CD4-positive, alpha-beta T cell treated with Interleukin-12 subunit alpha and Interleukin-12 subunit beta, for 1 hour (primary cell): ENCODE measurements around the gene TRIM27.
A peak's percentile ranks its signal among the peaks of the same experiment; 100 is the strongest.
"Not testable (repeated sequence)": the region's sequence is repeated elsewhere in the genome, so short reads cannot be mapped to it uniquely, and the experiment has no call there.

Experiments used
- DNase-seq: peaks from one replicate; pipeline ENCODE4 v3.0.0-alpha.2; 2020

Gene TRIM27, protein sequence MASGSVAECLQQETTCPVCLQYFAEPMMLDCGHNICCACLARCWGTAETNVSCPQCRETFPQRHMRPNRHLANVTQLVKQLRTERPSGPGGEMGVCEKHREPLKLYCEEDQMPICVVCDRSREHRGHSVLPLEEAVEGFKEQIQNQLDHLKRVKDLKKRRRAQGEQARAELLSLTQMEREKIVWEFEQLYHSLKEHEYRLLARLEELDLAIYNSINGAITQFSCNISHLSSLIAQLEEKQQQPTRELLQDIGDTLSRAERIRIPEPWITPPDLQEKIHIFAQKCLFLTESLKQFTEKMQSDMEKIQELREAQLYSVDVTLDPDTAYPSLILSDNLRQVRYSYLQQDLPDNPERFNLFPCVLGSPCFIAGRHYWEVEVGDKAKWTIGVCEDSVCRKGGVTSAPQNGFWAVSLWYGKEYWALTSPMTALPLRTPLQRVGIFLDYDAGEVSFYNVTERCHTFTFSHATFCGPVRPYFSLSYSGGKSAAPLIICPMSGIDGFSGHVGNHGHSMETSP

DNA sequence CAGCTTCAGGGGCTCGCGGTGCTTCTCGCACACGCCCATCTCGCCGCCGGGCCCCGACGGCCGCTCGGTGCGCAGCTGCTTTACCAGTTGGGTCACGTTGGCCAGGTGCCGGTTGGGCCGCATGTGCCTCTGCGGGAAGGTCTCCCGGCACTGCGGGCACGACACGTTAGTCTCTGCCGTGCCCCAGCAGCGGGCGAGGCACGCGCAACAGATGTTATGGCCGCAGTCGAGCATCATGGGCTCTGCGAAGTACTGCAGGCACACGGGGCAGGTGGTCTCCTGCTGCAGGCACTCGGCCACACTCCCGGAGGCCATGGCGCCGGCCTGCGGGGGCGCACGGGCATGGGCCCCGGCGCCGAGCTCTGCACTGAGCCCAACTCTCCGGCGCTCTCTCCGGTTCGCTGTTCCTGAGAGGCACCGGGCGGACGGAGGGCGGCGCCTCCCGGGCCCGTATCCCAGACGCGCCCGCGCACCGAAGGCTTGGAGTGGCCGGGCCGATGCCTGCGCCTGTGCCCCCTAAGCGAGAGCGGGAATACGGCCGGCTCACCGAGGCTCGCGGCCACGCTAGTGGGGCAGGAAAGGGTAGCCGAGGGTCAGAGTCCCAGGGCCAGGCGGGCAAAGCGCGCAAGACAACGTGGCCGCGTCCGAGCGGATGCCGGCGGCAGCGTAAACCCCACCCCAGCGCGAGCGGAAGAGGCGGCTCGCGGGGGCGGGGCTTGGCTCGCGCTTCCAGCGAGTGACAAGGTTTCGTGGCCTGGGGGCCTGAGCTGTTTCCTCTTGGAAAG is at the start of gene TRIM27:
Gene TRIM27, minus strand, starts transcription at position 668 of the 785 bp plus-strand sequence. Its CDS starts 353 bp downstream, at position 315.
- DNase-seq: peak; percentile 78

GRCh38 chr6:28970056-28970455 is 46.3 kb upstream of the TRIM27 start:
- DNase-seq: not testable (repeated sequence)

DNA sequence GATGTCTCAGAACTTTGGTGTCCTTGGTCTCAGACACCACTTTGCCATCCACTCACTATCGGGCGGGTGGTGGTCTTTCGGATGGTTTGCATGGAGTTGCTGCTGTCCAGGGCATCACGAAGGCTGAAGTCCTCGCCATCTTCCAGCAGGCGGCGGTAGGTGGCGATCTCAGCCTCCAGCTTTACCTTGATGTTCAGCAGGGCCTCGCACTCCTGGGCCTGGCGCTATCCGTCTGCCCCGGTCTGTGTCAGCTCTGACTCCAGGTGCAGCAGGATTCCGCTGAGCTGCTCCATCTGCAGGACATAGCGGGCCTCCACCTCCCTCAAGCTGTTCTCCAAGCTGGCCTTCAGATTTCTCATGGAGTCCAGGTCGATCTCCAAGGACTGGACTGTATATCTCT is 45.3 kb upstream of the TRIM27 start:
- DNase-seq: no peak

DNA sequence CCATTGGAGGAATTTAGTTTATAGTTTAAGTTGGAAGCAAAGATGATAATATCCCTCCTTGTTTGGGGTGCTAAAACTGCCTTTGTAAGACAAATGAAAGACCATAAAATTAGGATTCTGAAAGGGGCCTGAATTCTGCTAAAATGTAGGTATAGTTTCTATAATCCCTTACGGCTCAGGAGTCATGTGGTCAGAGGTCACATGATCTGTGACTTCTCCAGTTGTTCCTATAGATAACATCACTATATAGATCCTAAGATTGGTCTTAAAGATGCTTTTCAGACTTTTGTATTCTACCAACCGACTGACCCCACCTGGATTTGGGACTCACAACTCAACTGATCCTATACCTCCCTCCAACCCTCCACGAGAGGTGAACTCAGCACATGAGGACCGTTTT is 44.7 kb upstream of the TRIM27 start:
- no peak for DNase-seq

- no peak for DNase-seq
These were observed 41.9 kb upstream of the TRIM27 start for GRCh38 chr6:28965706-28966105.

- no peak for DNase-seq
These were observed 37.2 kb upstream of the TRIM27 start for GRCh38 chr6:28960846-28961500.

DNA sequence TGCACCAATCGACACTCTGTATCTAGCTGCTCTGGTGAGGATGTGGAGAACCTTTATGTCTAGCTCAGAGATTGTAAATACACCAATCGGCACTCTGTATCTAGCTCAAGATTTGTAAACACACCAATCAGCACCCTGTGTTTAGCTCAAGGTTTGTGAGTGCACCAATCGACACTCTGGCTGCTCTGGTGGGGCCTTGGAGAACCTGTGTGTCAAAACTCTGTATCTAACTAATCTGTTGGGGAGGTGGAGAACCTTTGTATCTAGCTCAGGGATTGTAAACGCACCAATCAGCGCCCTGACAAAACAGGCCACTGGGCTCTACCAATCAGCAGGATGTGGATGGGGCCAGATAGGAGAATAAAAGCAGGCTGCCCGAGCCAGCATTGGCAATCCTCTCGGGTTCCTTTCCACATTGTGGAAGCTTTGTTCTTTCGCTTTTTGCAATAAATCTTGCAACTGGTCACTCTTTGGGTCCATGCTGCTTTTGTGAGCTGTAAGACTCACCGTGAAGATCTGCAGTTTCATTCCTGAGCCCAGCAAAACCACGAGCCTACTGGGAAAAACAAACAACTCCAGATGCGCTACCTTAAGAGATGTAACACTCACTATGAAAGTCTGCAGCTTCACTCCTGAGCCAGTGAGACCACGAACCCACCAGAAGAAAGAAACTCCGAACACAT is 34.9 kb upstream of the TRIM27 start:
- not testable (repeated sequence) for DNase-seq

DNA sequence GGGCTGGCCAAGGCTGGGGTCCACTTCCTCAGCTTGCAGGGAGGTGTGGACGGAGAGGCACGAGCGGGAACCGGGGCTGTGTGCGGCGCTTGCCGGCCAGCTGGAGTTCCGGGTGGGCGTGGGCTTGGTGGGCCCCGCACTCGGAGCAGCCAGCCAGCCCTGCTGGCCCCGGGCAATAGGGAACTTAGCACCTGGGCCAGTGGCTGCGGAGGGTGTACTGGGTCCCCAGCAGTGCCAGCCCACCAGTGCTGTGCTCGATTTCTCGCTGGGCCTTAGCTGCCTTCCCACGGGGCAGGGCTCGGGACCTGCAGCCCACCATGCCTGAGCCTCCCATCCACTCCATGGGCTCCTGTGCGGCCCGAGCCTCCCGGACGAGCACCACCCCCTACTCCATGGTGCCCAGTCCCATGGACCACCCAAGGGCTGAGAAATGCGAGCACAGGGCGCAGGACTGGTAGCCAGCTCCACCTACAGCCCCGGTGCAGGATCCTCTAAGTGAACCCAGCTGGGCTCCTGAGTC is 34.1 kb upstream of the TRIM27 start:
- DNase-seq: not testable (repeated sequence)

DNA sequence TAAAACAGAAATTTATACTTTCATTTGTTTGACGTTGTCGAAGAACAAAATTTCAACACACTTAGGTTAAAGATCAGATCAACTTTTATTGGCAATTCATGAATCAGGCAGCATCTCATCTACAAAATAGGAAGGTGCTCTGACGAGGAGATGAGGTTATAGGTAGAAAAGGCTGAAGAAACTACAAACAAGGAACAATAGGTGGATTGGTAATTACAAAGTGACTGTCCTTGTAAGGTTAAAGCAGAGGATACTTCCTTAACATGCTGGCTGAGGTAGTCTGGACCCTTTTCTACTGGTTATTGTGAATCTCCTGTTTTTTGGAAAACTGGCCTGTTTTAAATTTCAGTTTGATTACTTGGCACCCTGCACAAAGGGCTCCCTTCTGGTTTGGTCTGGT is 32.5 kb upstream of the TRIM27 start:
- no peak for DNase-seq

DNA sequence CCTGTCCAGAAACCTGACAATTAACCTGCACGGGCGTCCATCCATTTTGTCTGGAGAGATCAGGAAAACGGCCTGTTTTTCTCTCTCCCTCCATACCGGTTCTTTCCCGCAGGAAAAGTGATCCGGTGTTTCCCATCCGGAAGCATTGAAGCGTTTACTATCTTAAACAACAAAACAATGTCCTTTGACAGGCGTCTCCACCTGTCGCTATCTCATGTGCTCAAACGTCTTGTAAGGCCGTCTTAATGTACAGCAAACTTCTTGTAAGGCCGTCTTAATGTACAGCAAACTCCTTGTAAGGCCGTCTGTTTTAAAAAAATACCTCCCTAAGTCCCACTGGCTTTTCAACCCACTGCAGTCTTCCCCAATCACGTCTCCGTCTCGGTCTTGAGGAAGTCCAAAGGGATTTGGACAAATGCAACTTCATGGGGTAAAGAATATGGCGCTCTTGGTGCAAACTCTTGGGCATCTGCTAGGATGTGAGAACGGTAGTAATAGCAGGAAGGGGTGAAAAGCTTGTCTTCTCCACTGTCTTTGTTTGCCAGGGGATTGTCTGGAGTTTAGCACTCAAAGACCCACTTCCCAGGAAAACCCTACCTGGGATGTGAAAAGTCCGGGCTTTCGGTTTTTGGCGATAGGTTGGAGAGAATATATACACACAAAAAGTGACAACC is 29.9 kb upstream of the TRIM27 start:
- DNase-seq: no peak

DNA sequence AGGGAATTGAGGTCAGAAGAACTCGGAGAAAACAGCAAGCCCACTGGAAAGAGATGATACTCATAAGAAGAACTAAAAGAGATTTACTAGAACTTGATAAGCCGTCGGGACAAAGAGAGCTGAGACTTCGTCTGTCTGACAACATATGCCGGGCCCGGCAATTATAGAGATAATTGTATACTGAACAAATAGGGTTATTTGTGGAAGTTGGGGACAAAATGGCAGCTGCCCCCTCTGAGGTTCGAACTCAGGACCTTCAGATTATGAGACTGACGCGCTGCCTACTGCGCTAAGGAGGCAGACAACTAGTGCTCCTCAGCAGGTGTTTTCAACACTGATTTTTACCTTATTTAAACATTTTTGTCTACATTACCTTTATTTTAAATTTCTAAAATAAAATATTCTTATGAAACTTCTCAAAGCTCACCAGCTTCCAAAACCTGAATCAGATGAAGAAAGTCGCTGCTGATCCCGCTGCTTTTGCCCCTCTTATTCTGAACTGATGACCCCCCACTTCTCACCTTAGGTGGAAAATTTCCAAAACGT is 29.3 kb upstream of the TRIM27 start:
- peak; percentile 71 for DNase-seq

- DNase-seq: not testable (repeated sequence)
These were observed 25.9 kb upstream of the TRIM27 start for GRCh38 chr6:28949656-28950195.

DNA sequence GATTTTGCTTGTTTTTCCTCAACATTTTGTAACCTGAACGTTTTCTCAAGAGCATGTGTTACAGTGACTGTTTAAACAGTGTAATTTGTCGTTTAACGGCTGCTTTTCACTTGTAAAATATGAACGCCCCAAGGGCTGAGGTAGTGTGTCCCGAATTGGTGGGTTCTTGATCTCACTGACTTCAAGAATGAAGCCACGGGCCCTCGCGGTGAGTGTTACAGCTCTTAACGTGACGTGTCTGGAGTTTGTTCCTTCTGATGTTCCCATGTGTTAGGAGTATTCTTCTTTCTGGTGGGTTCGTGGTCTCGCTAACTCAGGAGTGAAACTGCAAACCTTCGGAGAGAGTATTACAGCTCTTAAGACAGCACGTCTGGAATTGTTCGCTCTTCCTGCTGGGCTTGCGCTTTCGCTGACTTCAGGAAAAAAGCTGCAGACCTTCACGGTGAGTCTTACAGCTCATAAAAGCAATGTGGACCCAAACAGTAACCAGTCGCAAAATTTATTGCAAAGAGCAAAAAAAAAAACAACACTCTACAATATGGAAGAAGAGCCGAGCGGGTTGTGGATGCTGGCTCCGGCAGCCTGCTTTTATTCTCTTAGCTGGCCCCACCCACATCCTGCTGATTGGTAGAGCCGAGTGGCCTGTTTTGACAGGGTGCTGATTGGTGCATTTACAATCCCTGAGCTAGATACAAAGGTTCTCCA is 25.1 kb upstream of the TRIM27 start:
- no peak for DNase-seq

- no peak for DNase-seq
These were observed 24.1 kb upstream of the TRIM27 start for GRCh38 chr6:28947831-28948270.

GRCh38 chr6:28947067-28947765 is 23.4 kb upstream of the TRIM27 start:
- DNase-seq: no peak

GRCh38 chr6:28945349-28945748 is 21.6 kb upstream of the TRIM27 start:
- DNase-seq: no peak

DNA sequence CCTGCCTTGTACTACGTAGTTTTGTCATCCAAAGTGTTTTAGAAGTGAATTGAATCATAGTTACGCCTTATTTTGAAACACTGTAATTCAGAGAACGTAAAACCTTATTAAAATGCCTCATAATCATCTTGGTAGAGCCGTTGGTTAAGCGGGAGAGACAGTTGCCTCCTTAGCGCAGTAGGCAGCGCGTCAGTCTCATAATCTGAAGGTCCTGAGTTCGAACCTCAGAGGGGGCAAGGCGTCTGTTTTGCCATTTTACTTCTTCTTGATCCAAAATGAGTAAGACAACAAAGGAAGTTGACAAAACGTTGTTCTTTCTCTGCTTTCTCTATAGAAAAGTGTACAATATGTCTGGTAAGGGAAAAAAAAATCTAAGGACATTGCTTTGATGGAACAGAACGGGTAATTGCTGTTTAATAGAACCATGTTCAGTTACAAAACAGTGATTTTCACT is 20.7 kb upstream of the TRIM27 start:
- DNase-seq: peak; percentile 83

DNA sequence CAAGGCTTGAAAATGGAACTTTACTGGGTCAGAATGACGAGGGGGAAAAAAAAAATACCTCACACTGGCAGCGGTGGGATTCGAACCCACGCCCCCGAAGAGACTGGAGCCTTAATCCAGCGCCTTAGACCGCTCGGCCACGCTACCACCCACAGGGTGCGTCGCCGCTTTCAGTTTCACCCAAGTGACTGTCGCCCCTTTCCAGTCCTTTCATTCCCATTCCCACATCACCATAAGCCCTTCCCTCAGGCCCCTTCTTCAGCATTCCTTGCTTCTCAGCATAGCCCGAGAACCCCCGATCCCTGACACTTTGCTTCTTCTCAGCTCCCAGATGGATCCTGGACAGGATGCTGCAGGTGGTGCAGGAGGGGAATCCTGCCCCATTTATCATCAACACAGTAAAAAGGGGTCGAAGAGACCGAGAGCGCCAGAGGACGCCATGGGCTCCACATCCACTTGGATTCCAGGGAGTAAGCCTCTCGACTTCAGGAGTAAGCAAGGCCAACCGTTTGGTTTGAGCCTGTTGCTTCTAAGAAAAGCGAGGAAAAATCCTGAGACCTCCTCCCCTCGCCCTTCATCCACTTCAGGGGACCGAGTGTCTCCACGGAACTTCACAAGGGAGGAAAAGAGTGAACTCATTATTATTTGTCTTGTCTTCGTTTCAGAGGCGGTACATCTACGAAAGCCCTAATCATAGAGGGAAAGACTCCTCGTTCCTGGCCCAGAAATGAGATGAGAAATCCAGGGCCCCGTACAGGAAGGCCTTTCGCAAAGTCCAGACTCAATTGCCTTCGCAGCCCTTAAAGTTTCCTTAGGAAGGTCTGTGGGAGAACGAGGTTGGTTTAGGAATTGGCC is 20.0 kb upstream of the TRIM27 start:
- DNase-seq: peak; percentile 67

DNA sequence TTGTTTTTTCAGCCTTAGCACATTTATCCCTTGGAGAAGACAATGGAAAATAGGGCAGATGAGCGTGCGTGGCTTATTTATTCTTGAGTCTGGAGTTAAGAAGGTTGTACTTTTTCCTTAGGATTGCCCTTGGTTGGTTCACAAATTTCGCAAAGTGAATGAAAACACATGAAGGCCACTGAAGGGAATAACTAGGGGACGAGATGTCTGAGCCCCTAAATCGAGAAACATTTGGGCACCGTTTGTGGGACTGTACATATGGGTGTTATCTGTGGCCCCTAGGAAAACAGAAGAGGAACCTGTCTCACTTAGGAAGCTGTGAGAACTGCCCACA is 19.4 kb upstream of the TRIM27 start:
- no peak for DNase-seq
